HG02798 (cell line): ENCODE measurements around the gene PHLPP1.

Experiments
- ATAC-seq: cut with Tn5 transposase; IDR thresholded peaks from one replicate; pipeline ENCODE4 v1.9.1; 2021; ENCODE audit warnings: mild to moderate bottlenecking; ENCODE audit not compliant: unreplicated experiment, poor library complexity

The PHLPP1 gene

DNA sequence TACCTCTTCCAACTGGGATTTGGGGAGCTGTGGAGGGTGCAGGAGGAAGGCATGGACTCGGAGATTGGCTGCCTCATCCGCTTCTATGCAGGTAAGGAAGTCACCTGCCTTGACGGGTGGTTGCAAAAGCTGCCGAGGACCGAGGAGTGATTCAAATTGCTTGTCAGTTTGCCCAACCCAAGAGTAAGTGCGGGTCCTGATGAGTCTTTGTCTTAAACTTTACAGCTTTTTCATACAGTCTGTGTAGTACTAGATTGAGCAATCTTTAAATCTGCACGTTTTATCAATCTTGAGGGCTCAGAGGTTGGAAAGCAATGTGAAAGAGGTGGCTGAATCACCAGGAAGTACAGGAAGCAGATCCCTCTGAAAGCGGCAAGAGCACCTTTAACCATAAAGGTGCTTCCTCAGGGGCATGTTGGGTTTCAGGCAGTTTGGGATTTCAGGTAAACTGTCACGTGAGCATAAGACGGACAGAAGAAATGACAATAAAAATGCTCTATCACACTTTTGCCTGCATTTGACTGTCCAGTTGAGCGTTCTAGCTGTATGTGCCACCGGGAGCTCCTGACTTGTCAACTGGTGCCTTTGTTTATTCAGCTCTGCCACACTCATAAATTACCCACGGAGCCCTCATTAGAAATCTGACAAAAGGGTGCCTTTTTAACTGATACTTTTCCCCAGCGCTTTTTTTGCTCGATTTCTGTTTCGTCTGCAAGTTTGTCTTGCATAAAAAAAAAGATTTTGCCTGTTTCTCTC is 2.0 kb downstream of the PHLPP1 start:
- no peak for ATAC-seq

DNA sequence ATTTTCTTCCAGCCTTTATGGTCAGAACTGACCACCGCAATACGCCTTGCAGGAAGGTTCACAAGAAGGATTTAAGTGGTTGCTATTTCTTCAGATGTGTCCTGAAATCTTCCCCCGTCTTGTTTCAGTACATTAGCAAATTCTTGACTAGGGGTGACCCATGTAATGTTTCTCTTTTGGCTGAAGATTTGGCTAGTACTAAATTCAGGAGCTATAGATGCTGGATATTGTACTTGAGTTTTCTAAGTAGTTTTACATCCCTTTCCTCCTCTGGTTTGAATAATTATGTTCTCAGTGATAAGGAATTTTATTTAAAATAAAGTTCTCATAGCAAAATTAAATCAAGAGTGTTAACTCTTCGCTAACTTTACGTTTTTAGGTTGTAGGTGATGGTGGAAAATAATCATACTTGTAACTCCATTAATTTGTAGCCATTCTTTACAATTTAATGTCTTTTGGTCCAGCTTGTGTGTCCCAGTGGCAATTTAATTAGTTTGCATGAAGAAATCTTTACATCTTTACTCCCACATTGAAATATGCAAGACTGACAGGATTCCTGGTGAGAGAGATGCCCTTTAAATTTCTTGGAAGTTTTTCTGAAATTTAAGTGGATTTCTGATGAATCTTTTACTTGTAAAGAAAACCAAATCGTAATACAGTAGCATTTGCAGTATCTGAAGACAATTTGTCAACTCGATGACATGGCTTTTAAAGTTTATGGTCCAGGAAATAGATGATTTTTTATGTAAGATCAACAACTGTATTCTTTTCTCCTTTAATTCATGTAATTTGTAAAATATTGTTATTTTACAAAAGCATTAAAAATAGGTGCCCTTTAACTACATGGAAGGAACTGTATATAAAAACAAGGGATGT is 2.8 kb downstream of the PHLPP1 start:
- no peak for ATAC-seq

GRCh38 chr18:62720048-62720447 is 4.7 kb downstream of the PHLPP1 start:
- ATAC-seq, result no peak

DNA sequence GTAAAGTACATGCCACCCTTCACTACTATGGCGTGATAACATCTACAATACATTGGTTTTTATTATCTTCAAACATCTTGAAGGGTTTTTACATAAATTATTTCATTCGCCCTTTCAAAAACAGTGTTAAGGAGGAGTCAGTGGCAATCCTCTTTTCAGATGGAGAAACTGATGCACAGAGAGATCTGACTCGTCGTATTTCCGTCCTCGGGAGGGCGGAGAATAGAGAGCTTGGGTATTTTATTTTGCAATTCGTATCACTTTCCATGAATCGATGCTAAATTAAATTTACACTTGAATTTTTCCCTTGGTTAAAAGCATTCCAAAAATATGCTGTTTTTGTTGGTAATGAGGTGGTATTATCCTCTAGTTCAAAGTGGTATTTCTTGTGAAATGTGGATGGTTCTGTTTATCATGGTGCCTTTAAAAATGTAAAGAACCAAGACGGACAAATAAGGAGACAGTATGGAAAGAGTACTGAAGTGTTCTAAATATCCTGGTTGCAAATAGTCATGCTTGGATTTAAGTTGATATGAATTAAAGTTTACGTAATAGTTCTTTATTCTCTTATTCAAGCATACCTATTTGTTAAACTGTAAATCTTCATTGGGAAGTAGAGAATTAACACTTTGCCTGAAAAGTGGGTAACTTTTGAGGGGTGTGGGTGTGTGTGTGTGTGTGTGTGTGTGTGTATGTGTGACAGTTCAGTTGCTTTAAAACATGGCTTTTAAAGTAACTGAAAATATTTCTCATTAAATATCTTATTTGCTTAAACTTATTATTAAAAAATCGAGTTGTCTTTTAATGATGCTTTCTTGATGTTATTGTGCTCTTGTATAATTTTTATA is 5.6 kb downstream of the PHLPP1 start:
- no peak for ATAC-seq

GRCh38 chr18:62721839-62722795 is 6.8 kb downstream of the PHLPP1 start:
- ATAC-seq, result no peak

DNA sequence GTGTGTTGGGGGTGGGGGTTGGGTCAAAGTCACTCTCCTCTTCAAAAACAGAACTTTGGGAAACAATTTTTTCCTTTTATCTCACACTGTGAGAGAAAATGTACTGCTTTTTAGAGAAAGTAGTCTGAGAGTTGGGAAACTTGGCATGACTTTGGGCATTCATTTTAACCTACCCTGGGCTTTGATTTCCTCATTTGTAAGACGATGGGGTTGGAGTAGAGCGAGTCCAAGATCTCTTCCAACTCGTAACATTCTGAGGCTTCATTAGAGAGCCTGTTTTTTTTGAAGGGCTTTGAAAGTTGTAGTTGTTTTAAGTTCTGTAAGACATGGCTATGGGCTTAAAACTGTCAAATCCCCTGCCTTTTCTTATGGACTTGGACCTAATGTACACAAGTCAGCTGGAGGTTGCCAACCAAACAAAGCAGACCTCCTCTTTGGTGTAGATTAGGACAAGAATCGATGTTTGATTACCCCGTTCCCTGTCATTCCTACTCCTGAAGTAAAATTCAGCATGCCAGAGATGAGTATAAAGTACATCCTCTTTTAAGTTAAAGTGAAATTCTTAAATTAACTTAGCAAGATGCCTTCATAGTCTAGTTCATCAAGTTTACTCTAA is 8.4 kb downstream of the PHLPP1 start:
- ATAC-seq, result no peak

GRCh38 chr18:62725896-62726295 is 10.6 kb downstream of the PHLPP1 start:
- no peak for ATAC-seq

DNA sequence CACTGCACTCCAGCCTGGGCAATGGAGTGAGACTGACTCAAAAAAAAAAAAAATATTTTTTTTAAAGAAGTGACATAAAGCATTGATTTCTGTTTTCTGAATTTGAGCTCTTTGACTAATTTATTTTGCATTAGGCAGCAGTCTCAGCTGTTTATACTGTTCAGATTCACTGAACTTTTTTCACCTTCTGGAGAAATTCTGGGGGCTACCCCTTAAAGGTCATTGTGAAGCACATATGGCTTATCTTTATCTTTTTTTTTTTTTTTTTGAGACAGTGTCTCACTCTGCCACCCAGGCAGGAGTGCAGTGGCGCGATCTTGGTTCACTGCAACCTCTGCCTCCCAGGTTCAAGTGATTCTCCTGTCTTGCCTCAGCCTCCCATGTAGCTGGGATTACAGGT is 12.9 kb downstream of the PHLPP1 start:
- ATAC-seq, result no peak

DNA sequence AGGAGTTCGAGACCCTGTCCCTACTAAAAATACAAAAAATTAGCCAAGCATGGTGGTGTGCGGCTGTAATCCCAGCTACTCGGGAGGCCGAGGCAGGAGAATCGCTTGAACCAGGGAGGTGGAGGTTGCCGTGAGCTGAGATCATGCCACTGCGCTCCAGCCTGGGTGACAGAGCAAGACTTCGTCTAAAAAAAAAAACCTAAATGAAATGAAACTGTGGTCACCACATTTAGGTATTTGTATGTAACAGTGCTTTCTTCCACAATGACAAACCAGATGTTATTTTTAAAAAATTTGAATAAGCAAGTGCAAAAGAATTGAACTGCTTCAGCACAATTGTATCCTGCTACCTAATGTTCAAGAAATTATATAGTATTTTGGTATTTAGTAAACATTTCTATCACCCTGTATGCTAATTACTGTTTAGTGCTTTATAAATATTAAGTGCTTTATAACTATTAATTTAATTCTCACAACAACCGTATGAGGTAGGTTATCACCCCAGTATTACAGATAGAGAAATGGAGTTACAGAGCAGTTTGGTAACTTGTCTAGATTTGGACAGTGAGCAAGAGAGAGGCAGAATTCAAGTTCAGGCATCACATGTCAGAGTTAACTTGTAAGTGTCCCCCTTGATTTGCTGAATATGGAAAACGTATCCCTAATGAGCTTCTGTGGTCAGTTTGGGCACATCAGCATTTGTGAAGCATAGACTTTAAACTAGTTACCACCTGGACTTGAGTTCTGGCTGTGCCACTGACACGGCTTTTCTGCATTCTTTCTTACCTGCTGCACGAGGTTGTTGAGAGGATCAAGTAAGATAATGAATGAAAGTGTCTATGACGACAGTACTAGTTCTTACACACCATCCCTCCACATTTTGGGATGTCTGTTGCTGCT is 14.4 kb downstream of the PHLPP1 start:
- ATAC-seq, result peak; percentile 92

DNA sequence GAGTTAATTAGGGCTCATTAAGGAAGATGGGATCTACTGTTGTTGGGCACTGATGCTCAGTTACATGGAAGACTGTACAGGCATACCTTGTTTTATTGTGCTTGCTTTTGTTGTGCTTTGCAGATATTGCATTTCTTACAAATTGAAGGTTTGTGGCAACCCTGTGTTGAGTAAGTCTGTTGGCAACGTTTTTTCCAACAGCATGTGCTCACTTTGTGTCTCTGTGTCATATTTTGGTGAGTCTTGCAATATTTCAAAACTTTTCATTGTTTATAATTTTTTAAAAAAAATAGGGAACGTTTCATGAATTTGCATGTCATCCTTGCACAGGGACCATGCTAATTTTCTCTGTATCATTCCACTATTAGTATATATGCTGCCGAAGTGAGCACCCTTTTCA is 15.6 kb downstream of the PHLPP1 start:
- no peak for ATAC-seq

- no peak for ATAC-seq
These were observed 17.3 kb downstream of the PHLPP1 start for GRCh38 chr18:62732617-62733016.

DNA sequence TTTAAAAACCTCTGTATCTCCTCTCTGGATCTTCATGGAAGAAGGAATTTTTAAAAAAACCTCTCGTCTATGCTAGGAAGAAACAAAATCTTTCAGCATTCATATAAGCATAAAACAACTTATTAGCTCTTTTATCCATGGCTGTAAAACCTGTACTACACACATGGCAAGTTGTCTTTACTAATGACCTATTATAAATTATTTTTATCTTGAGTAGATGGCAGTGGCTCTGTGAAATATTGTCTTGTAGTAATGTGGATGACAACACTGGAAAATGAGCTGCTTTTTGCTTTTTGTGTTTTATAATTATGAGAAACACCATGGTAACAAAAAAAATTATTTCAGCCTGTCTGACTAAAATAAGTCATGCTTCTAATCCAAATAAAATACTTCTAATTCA is 18.9 kb downstream of the PHLPP1 start:
- ATAC-seq, result no peak

GRCh38 chr18:62735387-62735786 is 20.0 kb downstream of the PHLPP1 start:
- ATAC-seq, result no peak

DNA sequence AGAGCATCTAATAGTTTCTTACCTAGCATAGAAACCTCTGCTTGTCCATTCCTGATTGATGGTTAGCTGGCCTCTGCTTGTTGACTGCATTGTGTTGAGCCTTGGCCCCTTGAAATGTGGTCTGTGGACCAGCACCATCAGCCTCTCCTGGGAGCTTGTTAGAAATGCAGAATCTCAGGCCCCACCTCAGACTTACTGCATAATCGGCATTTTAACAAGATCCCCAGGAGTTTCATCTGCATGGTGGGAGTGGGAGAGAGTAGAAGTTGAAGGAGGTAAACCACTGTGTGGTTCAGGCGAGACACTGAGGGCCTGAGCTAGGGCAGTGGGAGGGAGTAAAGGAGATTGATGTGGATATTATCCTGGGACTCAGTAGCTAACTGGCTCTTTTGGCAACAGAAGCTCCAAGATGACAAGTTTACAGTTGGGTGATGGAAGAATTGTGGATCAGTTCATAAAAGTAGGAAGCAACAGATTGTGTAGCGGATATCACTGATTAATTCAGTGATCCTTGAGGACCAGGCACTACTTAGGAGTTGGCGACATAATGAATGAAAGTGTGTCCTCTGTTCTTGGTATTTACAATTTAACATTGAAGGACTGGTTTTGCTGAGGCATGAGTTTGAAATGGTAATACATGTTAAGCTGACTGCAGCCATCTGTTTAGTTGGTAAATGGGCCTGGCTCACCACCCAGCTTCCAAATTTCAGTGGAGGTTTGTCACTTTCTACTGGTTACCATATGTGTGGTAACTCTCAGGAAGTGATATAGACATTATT is 20.9 kb downstream of the PHLPP1 start:
- ATAC-seq, result no peak

- ATAC-seq, result no peak
These were observed 22.0 kb downstream of the PHLPP1 start for GRCh38 chr18:62737241-62737873.

DNA sequence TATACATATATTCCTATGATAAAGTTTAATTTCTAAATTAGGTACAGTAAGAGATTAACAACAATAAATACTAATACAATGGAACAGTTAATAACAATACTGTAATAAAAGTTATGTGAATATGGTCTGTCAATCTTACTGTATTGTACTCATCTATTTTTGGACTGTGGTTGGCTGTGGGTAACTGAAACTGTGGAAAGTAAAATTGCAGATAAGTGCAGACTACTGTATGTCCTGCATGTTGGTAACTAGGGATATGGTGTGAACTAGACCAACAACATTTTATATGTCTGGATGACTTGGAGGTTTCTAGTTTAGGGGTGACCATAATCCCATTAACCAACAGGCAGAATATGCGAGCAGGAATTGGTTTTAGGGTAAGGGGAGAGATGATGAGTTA is 23.3 kb downstream of the PHLPP1 start:
- no peak for ATAC-seq

DNA sequence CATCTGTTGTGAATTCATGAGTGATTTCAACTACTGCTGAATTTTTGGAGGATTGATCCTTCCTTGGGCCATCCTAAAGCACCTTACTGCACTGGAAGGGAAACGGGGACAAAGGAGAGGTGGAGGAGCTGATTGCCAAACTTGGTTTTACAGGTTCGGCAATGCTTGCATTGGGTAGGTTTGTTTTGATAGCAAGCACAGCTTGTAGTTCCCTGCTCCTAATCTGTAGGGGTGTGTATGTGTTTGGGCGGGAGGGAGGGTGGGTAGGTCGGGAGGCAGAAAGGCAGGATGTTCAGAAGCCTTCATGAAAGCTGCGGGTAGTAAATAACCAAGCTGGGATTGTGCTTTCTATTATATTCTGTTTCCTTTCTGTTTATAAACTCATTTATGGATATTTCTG is 24.6 kb downstream of the PHLPP1 start:
- ATAC-seq, result no peak
